Body of pancreas (tissue), 4 donors: ENCODE results near the gene BCOR. TPM values are rescaled to one million over a fixed set of nuclear protein-coding genes. Genes with fewer than 3 reads are reported as not detected.
A peak's percentile ranks its signal among the peaks of the same experiment; 100 is the strongest.

Source experiments
- ATAC-seq: fragments of 150-250 bp; one replicate; pipeline ENCODE4 v1.9.1; 2016
- DNase-seq, 4 donors: peaks; one replicate each; pipeline ENCODE4 v3.0.0-alpha.2; 2019
- H3K27ac ChIP-seq, 4 donors: fragments of 200-600 bp; sonication (generic); 1 replicate in 3 of 4; 2 replicates in 1 of 4; pipeline versions ENCODE4 v1.5.1 to v1.6.1; 2016 to 2019; ENCODE audit warnings: mild to moderate bottlenecking in 1 of 4, mixed read lengths in 1 of 4, moderate library complexity in 1 of 4
- H3K27me3 ChIP-seq, 2 donors: fragments of 200-600 bp; sonication (generic); one replicate each; pipeline ENCODE4 v1.6.0; 2016; ENCODE audit warnings: mild to moderate bottlenecking in 1 of 2
- H3K36me3 ChIP-seq, 2 donors: fragments of 200-600 bp; sonication (generic); replicated peaks in 1 of 2; 2 replicates each; pipeline ENCODE4 v1.5.1; 2016; ENCODE audit warnings: low read depth in 2 of 2; ENCODE audit not compliant: insufficient read depth in 1 of 2
- H3K4me1 ChIP-seq: fragments of 200-600 bp; sonication (generic); one replicate; pipeline ENCODE4 v1.6.0; 2016
- H3K4me3 ChIP-seq, 2 donors: fragments of 200-600 bp; sonication (generic); 1 replicate in 1 of 2; 2 replicates in 1 of 2; pipeline ENCODE4 v1.5.1; 2016 to 2019
- H3K9me3 ChIP-seq, 3 donors: fragments of 200-600 bp; sonication (generic); 1 replicate in 2 of 3; 2 replicates in 1 of 3; pipeline ENCODE4 v1.5.1; 2016
- POLR2A ChIP-seq, 3 donors: fragments of 450-650 bp; IDR thresholded peaks; one replicate each; pipeline ENCODE4 v1.6.1; 2016; ENCODE audit warnings: antibody characterized with exemption in 3 of 3, mild to moderate bottlenecking in 2 of 3
- WGBS, 2 donors: methylation state at CpG; one replicate each; pipeline ENCODE4 v1.1.5; 2017; 5-methylcytosine and 5-hydroxymethylcytosine counted together
- intact Hi-C: fragments of 100-400 bp; cut with DNase I; formaldehyde crosslinking; loops from one replicate; pipeline ENCODE4 v1.15.1; 2023
- total RNA-seq, 2 donors: library from RNA; depleted of rRNA; stranded (reverse); fragments of >200 nt; gene quantifications; one replicate each; pipeline ENCODE4 v1.1.0, GENCODE V29; 2016
- TF ChIP-seq, protein P1 (sequence below), 7 experiments: fragments of 450-650 bp in 4 of 7; fragments of 200-600 bp in 3 of 7; sonication (generic) in 3 of 7; IDR thresholded peaks; one replicate each; pipeline ENCODE4 v1.5.1; 2016 to 2019; ENCODE audit warnings: antibody characterized with exemption in 7 of 7

Gene BCOR
- total RNA-seq, 2 donors from 2014 or later: 13.2 to 23.6 TPM

DNA sequence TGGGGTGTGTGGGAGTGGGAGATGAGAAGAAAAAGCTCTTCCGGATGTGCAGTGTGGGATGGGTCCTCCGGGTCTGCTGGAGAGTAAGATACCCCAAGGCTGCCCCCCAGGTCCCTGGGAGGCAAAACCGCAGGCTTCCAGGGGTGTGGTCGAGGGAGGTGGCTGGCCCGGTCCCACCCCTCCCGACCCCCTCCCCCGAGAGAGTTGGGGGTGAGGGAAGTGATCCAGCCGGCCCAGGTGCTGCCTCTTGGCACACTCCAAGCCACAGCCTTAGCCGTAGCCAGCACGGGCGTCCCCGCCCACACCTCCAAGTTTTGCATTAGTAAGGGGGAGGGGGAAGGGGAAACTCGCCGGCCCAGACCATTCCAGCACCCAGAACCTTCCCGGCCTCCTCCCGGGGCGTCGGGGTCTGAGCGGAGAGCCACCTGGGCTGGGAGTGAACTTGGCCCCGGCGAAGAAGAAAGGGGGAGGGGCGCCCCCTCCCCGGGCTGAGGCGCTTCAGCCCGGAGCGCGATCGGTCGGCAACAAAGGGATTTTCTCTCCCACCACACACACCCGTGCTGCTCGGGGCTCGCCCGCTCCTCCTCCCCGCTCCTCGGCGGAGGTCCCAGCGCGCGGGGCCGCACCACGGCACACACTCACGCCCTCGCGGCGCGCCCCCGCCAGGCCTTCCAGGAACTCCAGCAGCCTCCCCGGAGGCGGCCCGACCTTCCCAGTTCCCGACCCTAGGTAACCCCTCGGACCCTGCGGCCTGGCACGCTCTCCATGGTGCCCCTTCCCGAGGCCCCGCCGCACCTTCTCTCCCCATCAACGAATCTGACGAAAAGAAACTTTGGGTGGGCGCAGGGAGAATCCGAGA lies 14.4 kb downstream of the BCOR start:
- DNase-seq: peak; percentile 64 to 82 (median 81)

DNA sequence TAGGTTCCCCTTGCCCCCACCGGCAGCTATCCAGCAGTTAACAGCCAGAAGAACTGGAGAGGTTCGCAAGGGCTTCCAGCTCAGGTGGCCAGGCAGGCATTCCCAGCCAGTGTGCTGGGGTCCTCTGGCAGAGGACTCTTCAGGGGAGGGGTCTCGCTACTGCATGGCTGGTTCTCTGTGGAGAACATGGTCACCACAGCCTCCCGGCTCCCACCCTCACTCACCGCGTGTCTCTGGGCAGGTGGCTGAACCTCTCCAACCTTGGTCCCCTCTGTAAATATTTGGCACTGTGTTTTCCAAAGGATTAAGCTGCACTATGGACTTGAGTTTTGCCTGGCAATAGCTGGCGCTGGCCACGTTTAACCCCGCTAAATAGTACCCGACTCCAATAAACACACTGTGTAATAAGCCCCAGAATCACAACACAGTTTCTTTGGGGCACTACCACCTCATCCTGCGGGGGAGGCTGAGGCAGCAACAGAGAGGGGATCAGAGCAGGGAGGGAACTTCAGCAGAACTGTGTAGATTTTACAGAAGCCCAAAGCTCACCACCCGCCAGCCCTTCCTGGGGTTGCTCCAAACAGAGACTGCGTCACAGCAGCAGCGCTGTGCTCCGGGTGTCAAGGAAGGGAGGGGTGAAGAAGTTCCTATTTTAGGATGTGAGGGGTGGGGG lies 15.2 kb downstream of the BCOR start:
- ATAC-seq (no peak), DNase-seq (peak in 1 of 4 donors; percentile 42)
- Histone ChIP-seq H3K9me3 (no peaks in the 10 kb centered on the region), H3K27ac (peak overlapping the region; percentile 26 to 57 (median 54)), H3K27me3 (no peaks in the 10 kb centered on the region), H3K4me1 (peaks cover 65% of the 10 kb centered on the region), H3K36me3 (no peaks in the 10 kb centered on the region), H3K4me3 (no peak overlapping the region)
- WGBS, 2 donors: 18 to 26% methylated on average over 9 to 13 of the region's 15 CpGs
- TF ChIP-seq, protein P1, sequence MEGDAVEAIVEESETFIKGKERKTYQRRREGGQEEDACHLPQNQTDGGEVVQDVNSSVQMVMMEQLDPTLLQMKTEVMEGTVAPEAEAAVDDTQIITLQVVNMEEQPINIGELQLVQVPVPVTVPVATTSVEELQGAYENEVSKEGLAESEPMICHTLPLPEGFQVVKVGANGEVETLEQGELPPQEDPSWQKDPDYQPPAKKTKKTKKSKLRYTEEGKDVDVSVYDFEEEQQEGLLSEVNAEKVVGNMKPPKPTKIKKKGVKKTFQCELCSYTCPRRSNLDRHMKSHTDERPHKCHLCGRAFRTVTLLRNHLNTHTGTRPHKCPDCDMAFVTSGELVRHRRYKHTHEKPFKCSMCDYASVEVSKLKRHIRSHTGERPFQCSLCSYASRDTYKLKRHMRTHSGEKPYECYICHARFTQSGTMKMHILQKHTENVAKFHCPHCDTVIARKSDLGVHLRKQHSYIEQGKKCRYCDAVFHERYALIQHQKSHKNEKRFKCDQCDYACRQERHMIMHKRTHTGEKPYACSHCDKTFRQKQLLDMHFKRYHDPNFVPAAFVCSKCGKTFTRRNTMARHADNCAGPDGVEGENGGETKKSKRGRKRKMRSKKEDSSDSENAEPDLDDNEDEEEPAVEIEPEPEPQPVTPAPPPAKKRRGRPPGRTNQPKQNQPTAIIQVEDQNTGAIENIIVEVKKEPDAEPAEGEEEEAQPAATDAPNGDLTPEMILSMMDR (IDR thresholded peaks at IDR 0.05): no peak
- no peak for TF ChIP-seq POLR2A (IDR thresholded peaks at IDR 0.05)
- intact Hi-C loops: no loop called here

More for the DNA sequence above, 14.4 kb downstream of the BCOR start:
- WGBS, 2 donors: 0 to 1% methylated on average over 2 to 40 of the region's 61 CpGs
- Histone ChIP-seq H3K27me3 (no peaks in the 10 kb centered on the region), H3K27ac (peak overlapping the region; percentile 26 to 57 (median 54)), H3K36me3 (no peaks in the 10 kb centered on the region), H3K9me3 (no peaks in the 10 kb centered on the region), H3K4me1 (peaks cover 73% of the 10 kb centered on the region), H3K4me3 (no peak overlapping the region)
- TF ChIP-seq, protein P1 (IDR thresholded peaks at IDR 0.05): no peak
- no peak for TF ChIP-seq POLR2A (IDR thresholded peaks at IDR 0.05)
- intact Hi-C loops: no loop called here
- peak; percentile 76 for ATAC-seq

DNA sequence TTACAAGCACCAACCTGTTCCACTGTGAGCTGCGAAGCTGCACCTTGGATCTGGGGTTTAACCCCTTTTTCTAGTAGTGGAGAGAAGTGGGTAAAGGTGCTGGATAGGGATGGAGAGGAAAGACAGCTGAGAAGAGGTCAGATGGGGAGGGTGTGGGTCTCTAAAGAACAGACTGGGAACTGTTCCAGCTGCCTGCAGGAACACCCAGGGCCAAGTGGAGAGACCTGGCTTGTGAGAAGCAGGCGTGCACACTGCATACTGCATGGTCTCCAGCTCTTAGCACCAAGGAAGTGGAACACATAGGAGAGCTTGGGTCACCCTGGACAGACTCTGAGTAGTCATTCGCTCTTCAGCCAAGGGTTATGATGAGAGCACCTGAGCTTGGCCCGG lies 16.1 kb downstream of the BCOR start:
- WGBS, 2 donors: 36 to 50% methylated on average over 3 to 4 of the region's 4 CpGs
- ATAC-seq (no peak), DNase-seq (peak in 1 of 4 donors; percentile 39)
- no peaks in the 10 kb centered on the region for H3K36me3 ChIP-seq
- peaks cover 59% of the 10 kb centered on the region for H3K4me1 ChIP-seq
- no peaks in the 10 kb centered on the region for H3K9me3 ChIP-seq
- no peak overlapping the region for H3K27ac ChIP-seq
- H3K27me3 ChIP-seq: no peaks in the 10 kb centered on the region
- no peak overlapping the region for H3K4me3 ChIP-seq
- TF ChIP-seq, protein P1 (IDR thresholded peaks at IDR 0.05): no peak
- no peak for TF ChIP-seq POLR2A (IDR thresholded peaks at IDR 0.05)
- intact Hi-C loops: no loop called here

DNA sequence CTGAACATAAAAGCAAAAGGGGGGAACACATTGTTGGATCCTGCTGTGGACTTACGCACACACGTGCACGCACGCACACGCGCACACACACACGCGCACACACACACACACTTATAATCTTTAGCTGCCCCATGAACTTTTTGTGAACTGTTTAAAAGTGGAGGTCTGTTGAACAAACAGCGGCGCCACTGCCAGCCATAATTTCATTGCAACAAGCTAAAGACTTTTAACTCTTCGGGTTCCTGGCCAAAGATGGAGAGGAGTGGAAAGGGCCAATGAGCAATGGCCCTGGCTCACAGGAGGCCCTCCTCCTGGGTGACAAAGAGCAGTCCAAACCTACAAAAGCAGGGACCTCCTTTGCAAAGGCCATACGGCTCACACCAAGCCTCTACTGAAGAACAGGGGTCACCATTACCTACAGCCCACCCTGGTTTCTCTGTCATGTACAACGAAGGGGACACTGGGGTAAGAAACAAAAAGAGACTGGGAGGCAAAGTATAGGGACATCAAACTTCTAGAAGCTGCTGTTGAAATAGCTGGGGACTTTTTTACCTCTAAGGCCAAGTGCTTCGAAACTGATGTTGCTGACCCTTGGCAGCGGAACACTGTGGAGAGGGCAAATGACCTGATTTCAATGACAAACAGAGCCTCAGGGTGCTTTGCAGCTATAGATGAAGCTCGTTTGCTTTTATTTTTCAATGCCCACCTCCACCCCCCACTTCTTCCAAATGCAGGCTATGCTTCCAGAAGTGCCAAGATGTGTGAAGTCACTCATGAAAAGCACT lies 16.7 kb downstream of the BCOR start:
- ATAC-seq (no peak), DNase-seq (no peak)
- no peak for TF ChIP-seq POLR2A (IDR thresholded peaks at IDR 0.05)
- TF ChIP-seq, protein P1 (IDR thresholded peaks at IDR 0.05): no peak
- WGBS, 2 donors: 71 to 74% methylated on average over 10 to 16 of the region's 16 CpGs
- Histone ChIP-seq H3K27ac (no peak overlapping the region), H3K9me3 (no peaks in the 10 kb centered on the region), H3K36me3 (no peaks in the 10 kb centered on the region), H3K4me3 (no peak overlapping the region), H3K27me3 (no peaks in the 10 kb centered on the region), H3K4me1 (peaks cover 55% of the 10 kb centered on the region)
- intact Hi-C loops: no loop called here
